Stimulated activated CD4-positive, alpha-beta T cell treated with anti-CD3 and anti-CD28 coated beads, Interleukin-12 subunit alpha, Interleukin-12 subunit beta, amount 100 ng/mL, for 48 hours (primary cell): ENCODE data around the gene SPINK9.

Source experiments
- DNase-seq, 3 donors: peaks; one replicate each; pipeline ENCODE4 v3.0.0-alpha.2; 2020; ENCODE audit warnings: low read depth in 2 of 3, low spot score in 1 of 3

The SPINK9 gene

GRCh38 chr5:148364343-148364742 lies 29.0 kb downstream of the SPINK9 start:
- no peak for DNase-seq

- no peak for DNase-seq
Measured at GRCh38 chr5:148368299-148368698, 32.9 kb downstream of the SPINK9 start.

- no peak for DNase-seq
Measured at GRCh38 chr5:148372166-148372725, 36.9 kb downstream of the SPINK9 start.

- DNase-seq = no peak
Measured at GRCh38 chr5:148372893-148373292, 37.5 kb downstream of the SPINK9 start.

GRCh38 chr5:148374690-148375360 lies 39.5 kb downstream of the SPINK9 start:
- no peak for DNase-seq

- DNase-seq = no peak
Measured at GRCh38 chr5:148376198-148376597, 40.8 kb downstream of the SPINK9 start.

- DNase-seq = no peak
Measured at GRCh38 chr5:148378670-148379069, 43.3 kb downstream of the SPINK9 start.

- no peak for DNase-seq
Measured at GRCh38 chr5:148379340-148379739, 44.0 kb downstream of the SPINK9 start.

- DNase-seq = no peak
Measured at GRCh38 chr5:148381906-148382305, 46.5 kb downstream of the SPINK9 start.

- no peak for DNase-seq
Measured at GRCh38 chr5:148382961-148383360, 47.6 kb downstream of the SPINK9 start.

GRCh38 chr5:148383564-148384379 lies 48.4 kb downstream of the SPINK9 start, which contains the start of gene FBXO38:
Gene FBXO38 (plus strand): TSS chr5:148383958. CDS start chr5:148394777, 10,819 bp downstream.
- peak; percentile 91 to 94 (median 92) for DNase-seq

- DNase-seq = peak in 1 of 3 donors; percentile 1
Measured at GRCh38 chr5:148384380-148384737, 49.0 kb downstream of the SPINK9 start.

GRCh38 chr5:148385094-148385493 lies 49.7 kb downstream of the SPINK9 start:
- DNase-seq = no peak

- no peak for DNase-seq
Measured at GRCh38 chr5:148386041-148386440, 50.7 kb downstream of the SPINK9 start.

GRCh38 chr5:148387325-148387724 lies 52.0 kb downstream of the SPINK9 start:
- DNase-seq = no peak

GRCh38 chr5:148388696-148389095 lies 53.3 kb downstream of the SPINK9 start:
- no peak for DNase-seq
